EL (cell line): Measurements from ENCODE around the gene RNU6-9.
A peak's percentile ranks its signal among the peaks of the same experiment; 100 is the strongest.
"Not testable (repeated sequence)": the region's sequence is repeated elsewhere in the genome, so short reads cannot be mapped to it uniquely, and the experiment has no call there.

Source experiments
- DNase-seq: peaks from one replicate; pipeline ENCODE4 v3.0.0-alpha.2; 2016

RNU6-9 gene

DNA sequence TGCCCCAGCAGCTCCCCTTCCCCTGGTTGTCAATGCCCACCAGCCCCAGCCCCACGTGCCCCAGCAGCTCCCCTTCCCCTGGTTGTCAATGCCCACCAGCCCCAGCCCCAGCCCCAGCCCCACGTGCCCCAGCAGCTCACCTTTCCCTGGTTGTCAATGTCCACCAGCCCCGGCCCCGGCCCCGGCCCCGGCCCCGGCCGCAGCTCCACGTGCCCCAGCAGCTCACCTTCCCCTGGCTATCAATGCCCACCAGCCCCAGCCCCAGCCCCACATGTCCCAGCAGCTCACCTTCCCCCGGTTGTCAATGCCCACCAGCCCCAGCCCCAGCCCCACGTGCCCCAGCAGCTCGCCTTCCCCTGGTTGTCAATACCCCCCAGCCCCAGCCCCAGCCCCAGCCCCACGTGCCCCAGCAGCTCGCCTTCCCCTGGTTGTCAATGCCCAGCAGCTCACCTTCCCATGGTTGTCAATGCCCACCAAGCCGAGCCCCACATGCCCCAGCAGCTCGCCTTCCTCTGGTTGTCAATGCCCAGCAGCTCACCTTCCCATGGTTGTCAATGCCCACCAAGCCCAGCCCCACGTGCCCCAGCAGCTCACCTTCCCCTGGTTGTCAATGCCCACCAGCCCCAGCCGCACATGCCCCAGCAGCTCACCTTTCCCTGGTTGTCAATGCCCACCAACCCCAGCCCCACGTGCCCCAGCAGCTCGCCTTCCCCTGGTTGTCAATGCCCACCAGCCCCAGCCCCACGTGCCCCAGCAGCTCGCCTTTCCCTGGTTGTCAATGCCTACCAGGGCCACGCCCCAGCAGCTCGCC, 14.3 kb upstream of the RNU6-9 start:
- not testable (repeated sequence) for DNase-seq

DNA sequence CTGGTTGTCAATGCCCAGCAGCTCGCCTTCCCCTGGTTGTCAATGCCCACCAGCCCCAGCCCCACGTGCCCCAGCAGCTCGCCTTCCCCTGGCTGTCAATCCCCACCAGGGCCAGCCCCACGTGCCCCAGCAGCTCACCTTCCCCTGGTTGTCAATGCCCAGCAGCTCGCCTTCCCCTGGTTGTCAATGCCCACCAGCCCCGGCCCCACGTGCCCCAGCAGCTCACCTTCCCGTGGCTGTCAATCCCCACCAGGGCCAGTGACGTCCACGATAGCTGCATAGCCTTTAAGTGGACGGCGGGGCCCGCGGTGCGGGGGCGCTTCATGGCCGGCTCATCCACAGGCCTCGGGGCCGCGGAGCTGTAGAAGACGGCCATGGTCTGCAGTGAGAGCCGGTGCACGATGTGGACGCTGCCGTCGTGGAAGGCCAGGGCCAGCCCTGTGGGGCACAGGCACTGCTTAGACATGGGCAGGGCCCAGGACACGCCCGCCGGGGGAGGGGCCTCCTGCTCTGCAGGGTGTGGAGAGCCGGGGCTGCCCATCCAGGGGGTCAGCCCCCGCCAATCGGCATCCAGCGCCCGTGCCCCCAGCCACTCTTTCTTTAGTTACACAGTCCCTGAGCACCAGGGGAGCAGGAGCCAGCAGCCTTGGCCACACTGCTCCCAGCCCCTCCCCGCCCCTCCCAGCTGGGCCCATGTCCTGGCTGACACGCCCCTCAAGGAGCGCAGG, 13.4 kb upstream of the RNU6-9 start:
- no peak for DNase-seq

DNA sequence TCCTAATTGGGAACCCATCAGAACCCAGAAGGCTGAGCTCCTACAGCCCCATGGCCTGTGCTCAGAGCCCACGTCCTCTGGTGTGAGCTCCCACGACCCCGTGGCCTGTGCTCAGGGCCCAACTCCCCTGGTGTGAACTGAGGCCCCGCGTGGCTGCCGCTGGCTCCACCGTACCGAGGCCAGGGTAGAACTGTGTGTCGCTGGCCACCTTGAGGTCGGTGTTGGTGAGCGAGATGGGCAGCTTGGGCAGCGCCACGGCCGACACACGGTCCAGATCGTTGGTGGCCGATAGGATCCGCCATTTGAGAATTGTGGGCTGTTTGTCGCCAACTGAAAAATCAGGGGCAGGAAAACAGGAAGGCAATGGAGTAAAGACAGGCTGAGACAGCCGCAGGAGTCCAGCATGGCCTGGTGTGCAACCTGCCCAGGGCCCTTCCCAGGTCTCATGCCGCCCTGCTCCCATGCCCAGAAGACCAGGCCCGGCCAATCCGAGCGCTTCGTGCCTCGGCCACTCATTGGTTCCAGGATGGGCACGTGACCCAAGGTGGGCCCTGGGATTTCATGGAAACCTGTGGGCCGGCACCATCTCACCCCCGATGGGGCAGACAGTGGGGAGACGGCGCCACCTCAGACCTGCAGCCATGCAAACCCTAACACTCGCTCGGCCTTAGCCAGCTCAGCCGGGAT, 11.8 kb upstream of the RNU6-9 start:
- DNase-seq = no peak

DNA sequence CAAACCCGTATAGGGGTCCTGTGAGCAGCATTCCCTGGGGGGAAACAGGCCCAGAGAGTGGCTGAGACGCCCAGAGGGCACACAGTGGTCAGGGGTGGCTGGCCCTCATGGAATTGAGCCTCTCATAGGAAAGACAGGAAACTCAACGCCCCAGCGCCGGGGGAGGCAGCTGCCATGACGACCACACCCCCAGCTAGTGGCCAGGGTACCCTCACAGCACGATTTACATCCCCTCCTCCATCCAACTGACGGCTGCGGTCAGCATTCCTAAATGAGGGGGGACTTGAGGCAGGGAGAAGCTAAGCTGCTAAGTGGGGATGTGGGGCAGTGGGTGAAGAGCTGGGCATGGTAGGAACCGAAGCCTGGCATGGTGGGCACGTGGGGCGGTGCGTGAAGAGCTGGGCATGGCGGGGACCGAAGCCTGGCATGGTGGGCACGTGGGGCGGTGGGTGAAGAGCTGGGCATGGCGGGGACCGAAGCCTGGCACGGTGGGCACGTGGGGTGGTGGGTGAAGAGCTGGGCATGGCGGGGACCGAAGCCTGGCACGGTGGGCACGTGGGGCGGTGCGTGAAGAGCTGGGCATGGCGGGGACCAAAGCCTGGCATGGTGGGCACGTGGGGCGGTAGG, 10.3 kb upstream of the RNU6-9 start:
- no peak for DNase-seq

DNA sequence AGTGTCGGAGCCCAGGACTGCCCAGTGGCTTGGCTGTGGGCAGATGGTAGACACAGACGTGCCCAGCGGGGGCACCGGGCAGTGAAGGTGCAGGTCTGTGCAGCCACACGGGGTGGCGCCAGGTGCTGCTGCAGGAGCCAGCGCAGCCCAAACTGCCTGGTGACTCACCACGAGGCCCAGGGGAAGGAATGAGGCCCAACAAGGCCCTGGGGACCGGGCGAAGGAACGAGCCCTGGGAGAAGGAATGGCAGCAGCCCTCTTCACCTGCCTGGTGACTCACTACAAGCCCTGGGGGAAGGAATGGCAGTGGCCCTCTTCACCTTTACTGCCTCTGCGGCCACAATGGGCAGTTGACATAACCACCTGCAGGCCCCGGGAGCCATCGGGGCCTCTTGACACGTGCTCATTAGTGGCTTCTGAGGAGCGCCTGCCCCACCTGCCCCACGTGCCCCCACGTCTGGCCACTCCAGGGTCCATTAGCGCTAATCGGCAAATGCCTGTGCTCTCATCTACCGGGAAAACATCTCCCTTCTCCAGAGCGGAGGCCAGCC, 9.5 kb upstream of the RNU6-9 start:
- no peak for DNase-seq

DNA sequence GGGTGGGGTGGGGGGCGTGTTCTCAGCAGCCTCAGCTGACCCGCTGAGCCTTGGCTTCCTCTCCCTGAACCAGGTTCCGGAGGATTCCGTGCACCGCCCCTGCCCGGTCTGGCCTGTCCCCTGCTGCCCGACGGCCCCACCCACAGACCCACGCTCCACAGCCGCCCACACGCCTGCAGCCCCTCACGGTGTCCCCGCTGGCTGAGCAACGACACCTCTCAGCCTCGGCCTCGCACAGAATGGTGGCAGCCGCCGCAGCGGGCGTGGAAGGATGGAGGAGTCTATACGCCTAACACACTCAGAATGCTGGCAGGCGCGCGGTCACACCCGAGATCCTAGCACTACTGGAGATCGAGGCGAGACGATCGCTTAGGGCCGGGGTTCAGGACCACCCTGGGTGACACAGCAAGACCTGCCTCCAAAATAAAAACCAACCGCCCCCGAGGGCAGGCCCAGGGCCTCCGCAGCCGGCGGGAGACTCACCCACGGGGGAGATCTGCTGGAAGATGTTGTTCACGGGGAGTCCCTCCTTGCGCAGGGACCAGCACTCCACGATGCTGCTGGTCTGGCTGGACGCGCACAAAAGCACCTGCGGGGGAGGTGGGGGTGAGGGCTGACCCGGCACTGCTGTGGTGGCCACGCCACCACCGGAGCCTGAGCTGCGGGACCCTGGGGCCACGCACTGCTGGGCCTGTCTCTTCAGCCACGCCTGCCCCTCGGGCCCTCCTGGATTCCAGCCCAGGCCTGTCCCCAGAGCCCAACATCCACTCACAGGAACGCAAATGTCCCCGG, 8.7 kb upstream of the RNU6-9 start:
- no peak for DNase-seq

DNA sequence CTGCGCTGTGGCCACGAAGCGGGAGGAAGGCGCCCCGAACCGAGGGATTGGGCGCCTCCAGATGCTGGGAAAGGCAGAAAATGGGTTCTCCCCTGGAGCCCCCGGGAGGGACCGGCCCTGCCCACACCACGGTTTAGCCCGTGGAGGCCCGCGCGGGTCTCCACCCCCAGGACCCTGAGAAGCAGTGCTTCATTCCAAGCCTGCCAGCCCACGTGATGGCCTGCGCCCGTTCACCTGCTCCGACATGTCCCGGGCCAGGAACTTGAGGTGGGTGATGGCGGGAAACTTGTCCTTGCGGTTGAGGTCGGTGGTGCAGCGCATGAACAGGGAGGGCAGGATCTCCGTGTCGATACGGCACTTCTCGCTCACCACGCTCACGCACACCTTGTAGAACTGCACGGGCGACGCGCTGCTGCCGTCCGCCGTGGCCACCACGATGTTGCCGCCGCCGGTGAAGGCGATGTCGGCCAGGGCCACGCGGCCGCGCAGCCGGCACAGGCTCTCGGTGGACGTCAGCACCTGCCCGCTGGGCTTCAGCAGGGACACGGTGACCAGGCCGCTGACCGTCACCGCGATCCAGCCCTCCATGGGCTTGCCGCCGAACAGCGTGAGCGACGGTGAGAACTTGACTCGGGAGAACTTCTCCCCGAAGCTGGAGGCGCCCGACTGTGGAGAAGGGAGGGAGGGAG, 7.6 kb upstream of the RNU6-9 start:
- DNase-seq = no peak

DNA sequence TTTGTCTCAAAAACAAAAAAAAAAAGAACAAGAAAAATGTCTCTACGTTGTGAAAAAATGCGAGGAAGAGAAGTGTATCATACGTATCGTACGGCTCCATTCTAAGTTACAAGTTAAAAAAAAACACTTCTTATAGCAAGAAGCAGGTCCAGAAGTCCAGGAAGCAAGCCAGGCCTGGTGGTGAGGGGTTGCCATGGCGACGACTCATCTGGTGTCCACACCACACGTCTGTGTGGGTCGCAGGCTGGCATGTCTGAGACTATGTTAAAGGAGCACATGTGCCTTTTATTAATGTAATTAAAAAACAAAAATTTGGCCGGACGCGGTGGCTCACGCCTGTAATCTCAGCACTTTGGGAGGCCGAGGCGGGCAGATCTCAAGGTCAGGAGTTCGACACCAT, 6.2 kb upstream of the RNU6-9 start:
- peak; percentile 74 for DNase-seq

DNA sequence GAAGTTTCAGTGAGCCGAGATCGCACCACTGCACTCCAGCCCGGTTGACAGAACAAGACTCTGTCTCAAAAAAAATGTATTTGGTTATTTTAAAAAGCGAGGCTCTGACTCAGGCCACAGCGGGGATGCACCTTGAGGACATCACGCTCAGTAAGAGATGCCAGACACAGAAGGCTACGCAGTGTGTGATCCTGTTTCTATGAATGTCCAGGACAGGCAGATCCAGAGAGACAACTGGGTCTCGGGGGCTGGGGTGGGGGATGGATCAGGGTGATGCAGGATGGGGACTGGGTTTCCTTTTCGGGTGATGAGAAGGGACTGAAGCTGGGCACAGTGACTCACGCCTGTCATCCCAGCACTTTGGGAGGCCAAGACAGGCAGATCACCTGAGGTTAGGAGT, 5.7 kb upstream of the RNU6-9 start:
- no peak for DNase-seq

DNA sequence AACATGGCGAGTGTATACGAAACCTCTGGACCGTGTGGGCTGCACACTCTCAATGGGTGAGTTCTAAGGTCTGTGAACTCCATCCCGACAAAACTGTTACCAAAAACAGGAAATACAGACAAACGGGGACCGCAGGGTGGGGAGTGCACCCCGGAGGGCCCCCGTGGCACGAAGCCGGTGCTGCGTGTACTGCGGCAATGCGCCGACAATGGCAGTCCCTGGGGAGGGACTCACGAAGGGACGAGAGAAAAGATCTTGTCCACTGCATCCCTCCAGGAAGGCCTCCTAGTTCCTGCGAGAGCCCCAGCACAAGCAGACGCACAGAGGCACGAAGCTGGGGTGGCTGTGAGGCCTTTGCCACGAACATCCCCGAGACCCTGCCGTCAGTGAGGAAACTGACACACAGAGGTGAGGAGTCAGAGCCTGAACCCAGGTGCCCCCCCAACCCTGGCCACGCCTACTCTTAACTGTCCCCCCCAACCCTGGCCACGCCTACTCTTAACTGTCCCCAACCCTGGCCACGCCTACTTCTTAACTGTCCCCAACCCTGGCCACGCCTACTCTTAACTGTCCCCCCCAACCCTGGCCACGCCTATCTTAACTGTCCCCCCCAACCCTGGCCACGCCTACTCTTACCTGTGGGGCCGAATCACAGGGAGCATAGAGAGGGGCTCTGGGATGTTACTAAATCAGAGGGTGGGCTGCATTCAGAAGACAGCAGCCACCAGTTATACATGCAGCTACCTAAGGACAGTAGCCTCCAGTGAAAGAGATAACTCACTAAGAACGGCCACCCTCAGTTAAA, 4.5 kb upstream of the RNU6-9 start:
- no peak for DNase-seq

DNA sequence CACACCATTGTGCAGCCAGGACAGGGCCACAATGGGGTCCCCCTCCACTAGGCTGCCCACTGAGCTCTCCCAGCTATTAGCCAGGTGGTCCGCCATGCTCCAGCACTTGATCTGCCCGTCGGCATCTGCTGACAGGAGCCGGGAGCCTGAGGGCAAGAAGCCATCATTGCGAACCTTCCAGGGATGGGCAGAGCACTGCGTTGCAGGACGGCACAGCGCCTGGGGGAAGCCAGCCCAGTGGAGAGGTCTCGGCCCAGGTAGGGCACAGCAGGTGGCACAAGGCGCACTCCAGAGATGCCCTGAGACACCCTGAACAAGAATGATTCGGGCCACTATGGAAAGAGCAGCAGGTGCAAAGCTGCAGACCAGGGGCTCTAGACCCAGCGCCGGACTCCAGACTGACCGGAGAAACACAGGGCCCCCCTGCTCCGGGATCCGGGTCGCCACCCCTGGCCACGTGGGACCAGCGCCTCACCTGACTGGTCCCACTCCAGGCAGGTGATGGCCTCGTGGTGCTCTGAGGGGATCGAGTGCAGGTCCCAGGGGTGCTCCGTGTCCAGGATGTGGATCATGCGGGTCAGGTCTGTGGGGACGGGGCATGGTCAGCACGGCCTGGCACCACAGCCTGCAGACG, 3.5 kb upstream of the RNU6-9 start:
- no peak for DNase-seq

DNA sequence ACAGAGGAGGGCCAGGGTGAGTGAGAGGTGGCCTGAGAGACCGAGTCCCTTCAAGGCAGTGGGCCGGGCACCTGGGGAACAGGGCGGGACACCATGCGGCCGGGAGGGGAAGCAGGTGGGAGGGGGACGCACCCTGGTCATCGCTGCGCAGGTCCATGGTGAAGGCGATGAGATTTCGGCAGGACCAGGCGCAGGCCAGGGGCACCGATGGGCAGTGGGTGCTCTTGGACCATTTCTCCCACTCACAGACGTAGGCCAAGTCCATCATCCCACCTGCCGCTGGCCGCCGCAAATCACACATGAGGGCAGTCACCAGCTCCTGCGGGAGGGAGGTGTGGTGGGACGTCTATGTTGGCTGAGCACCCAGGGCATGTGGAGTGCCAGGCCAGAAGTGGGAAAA, 2.5 kb upstream of the RNU6-9 start:
- no peak for DNase-seq

DNA sequence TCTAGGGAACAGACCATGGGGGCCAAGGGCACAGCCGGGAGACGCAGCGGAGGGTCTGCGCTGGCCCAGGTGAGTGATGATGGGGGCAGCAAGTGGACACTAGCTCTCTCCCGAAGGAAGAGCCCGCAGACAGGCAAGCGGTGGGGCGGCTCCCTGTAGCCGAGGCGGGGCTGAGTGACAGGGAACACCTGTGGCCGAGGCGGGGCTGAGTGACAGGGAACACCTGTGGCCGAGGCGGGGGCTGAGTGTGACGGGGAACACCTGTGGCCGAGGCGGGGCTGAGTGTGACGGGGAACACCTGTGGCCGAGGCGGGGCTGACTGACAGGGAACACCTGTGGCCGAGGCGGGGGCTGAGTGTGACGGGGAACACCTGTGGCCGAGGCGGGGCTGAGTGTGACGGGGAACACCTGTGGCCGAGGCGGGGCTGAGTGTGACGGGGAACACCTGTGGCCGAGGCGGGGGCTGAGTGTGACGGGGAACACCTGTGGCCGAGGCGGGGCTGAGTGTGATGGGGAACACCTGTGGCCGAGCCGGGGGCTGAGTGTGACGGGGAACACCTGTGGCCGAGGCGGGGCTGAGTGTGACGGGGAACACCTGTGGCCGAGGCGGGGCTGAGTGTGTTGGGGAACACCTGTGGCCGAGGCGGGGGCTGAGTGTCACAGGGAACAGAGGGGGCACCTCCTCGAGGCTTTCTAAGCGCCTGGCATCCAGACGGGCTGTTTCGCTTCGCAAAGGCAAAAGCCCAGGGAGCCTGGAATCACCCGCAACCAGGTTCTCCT, 1.7 kb upstream of the RNU6-9 start:
- not testable (repeated sequence) for DNase-seq

DNA sequence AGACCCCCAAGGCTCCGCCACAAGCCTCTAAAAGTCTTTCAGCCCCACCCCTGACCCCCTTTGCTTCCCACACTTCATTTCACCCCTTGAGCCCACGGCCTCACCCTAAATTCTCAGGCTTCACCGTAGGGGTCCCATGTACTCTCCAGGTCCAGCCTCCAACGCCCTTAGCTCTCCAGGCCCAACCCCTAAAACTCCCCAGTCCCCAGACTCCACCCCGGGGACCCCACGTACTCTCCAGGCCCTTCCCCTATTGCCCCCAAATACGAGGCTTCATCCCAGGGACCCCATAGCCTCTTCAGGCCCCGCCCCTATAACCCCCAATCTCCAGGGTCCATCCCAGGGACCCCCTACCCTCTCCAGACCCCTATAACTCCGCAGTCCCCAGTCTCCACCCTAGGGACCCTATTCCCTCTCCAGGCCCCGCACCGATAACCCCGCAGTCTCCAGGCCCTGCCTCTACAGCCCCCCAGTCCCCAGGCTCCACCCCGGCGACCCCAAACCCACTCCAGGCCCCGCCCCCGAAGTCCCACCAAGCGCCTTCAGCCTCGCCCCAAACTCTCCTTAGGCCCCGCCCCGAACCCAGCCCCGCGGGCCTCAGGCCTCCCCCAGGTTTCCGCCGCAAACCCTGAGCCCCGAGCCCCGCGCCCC, 916 bp upstream of the RNU6-9 start:
- no peak for DNase-seq

DNA sequence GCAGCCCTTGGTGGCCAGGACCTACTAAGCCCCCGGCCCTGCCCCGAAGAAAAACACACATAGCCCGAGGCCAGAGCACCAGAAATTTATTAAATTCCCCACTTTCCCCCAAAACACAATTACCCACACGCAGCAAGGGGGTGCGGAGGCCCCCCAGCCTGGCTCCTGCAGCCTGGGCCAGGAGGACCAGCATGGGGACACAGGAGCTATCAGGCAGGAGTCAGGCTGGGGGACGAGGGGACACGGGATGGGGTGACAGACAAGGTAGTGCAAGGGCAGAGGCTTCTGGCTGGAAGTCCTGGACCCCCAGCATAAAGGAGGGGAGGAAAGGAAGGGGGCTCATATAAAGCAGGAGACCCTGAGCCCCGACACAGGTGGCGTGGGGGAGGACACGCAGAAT, 3.1 kb downstream of the RNU6-9 start:
- DNase-seq = no peak

DNA sequence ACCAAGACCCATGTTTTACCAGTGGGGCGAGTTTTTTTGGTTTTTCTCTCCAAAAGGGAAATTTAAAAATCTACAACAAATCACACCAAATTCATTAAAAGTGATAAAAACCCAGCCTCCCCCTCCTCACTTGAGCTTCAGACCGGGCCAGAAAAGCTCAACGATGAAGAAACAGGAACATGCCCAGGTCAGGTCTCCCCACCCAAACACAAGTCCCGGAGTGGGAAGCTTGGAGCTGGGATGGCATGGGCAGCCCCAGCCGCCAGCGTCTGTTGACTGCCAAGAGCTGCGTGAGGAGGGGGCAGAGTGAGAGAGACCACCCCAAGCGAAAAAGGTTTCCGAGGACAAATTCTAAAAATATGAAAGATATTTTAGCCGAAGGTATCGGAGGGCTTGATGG, 3.7 kb downstream of the RNU6-9 start:
- no peak for DNase-seq

DNA sequence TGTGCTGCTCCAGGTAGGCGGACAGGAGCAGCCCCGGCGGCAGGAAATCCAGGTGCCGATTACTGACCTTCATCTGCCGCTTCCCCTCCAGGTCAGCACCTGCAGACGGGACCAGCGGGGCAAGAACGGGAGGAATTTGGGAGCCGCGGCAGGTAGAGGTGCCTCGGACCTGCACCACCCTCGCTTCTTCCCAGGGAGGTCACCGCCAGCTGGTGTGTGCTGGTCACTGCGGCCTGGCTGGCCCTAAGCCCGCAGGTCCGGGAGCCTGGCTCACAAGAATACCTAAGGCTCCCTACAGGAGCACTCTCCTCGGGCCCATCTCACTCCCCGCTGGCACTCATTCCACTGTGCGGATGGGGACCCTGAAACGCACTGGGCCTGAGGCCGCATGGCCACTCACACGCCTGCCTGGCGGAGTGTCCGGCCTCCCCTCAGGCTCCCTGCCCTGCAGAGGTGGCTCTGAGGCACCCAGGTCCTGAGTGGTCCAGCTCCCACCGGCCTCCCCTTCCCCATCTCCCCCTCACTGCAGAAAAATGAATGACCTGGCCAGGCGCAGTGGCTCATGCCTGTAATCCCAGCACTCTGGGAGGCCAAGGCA, 4.3 kb downstream of the RNU6-9 start:
- DNase-seq = no peak

DNA sequence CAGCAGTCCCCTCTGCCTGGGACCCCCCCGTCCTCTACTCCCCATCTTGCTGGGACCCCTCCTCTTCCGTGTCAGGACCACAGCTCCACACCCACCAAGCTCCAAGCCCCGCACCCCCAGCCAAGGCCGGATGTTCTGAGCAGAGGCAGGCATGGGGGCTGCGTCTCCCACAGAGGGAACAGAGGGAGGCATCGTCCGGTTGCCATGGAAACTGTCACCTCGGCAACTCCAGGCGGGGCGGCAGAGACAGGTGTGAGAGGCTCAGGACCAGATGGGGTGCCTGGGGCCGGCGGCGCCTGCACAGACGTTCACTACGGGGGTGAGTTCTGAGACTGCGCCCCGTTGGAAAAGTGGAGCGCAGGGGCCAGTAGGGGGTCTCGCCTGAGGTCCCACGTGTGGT, 5.4 kb downstream of the RNU6-9 start:
- no peak for DNase-seq
